Suppressor macrophage treated with lipopolysaccharide for 4 hours (primary cell): ENCODE measurements around the gene CD48.

Source experiments
- DNase-seq: peaks from one replicate; pipeline ENCODE4 v3.0.0-alpha.2; 2020

Gene CD48

DNA sequence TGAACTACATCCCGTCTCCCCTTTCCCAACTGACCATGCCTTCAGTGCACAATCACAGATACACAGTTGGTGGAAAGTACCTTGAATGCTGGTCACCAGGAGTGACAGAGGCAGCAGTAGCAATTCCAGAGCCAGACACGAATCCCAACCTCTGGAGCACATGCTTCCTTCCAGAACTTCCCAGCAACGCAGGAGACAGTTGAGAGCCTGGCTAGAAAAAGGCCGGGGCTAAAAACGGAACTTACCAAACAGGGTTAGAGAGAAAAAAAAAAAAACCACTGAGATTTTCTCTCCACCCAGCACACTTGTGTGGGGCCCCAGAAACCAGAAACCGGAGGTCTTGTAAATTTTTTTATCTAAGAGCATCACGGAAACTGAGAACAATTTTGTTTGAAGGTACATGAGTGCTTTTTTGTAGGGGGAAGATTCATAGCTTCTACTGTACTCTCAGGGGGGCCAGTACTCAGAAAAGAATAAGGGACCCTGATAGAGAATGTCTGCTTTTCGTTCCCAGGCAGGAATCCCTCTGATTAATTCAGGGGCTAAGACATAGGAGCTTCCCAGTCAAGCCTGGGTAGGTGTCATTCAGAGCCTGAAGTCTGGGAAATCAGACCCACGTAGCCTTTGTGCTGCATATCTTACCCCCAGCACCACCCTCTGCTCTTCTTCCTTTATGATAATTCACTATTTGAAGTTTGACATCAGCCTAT, at the start of gene CD48:
Gene CD48, minus strand, starts transcription at position 221 of the 710 bp plus-strand sequence. Its CDS starts 59 bp downstream, at position 162.
- DNase-seq: peak; percentile 92

GRCh38 chr1:160761046-160761445, 49.4 kb upstream of the CD48 start:
- peak; percentile 19 for DNase-seq

DNA sequence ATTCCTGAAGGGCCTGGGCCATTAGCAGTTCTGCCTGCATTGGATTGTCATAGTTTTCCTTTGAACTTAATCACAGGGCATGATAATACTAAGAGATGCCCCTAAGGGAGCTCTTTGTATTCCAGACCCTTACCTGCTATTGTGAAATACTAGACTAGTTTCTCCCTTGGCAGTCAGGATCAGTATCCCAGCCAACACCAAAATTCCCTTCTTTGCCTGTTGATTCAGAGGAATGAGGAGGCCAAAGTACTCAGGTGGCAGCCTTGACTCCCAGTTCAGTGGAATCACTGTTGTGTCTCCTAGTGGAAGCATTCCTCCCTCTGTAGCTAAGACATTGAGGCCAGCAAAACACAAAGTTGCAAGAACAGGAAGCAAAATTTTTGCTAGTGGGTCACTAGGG, 48.1 kb upstream of the CD48 start:
- no peak for DNase-seq

- peak; percentile 21 for DNase-seq
These were observed 46.9 kb upstream of the CD48 start for GRCh38 chr1:160758521-160758920.

DNA sequence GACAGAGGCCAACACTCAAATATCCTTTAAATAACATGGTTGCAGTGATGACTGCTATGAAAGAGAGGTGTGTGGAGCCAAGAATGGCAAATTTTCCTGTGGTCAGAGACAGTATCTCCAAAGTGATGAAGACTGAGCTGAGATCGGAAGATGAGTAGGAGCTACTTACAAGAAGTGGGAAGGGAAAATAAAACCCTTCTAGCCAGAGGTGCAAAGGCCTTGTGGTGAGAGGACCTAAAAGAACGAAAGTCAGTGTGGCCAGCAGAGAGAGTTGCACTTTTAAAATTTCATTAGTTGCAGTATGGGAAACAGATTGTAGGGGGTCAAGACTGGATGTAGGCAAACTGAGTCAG, 45.2 kb upstream of the CD48 start:
- peak; percentile 64 for DNase-seq

GRCh38 chr1:160755911-160756848, 44.6 kb upstream of the CD48 start:
- peak; percentile 69 for DNase-seq

GRCh38 chr1:160755461-160755860, 43.8 kb upstream of the CD48 start:
- peak; percentile 62 for DNase-seq

- peak; percentile 43 for DNase-seq
These were observed 42.0 kb upstream of the CD48 start for GRCh38 chr1:160753594-160753993.

GRCh38 chr1:160752924-160753323, 41.3 kb upstream of the CD48 start:
- peak; percentile 23 for DNase-seq

- DNase-seq: peak; percentile 19
These were observed 40.8 kb upstream of the CD48 start for GRCh38 chr1:160752406-160752805.

DNA sequence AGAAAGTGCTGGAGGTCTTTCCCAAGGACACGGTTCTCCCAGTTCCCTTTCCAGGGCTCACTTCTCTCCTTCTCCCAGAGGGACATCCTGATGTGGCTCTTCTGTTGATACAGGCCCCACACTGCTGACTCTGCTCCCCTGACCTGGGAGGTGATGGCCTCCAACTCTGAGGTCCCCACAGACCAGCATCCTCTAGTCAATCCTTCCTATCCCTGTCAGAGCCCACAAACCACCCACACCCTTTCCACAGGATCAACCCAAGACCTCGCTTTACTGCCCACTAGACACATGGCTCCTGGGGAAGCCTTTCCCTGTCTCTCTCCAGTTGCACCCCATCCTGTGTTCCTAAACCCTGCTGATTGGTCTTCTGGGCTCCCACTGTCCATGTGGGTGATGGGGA, 39.0 kb upstream of the CD48 start:
- peak; percentile 29 for DNase-seq

- DNase-seq: peak; percentile 72
These were observed 37.3 kb upstream of the CD48 start for GRCh38 chr1:160748878-160749269.

GRCh38 chr1:160748181-160748877, 36.7 kb upstream of the CD48 start:
- peak; percentile 52 for DNase-seq

DNA sequence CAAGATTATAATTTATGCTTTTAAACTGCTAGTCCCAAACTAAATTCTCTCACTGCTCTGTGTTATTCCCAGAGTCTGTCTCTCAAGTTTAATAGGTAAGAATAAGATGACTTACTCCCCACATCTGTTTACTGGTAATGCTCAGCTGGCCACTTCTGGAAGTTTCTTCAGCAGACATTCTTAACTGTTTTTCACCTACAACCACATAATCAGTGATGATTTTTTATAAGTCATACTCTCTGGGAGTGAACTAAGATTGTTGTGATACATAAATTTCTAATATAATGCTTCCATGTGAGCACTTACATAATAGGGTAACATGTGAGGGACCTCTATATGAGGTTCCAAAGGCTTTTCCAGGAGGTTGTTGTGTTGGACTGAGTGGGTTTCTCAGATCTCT, 36.1 kb upstream of the CD48 start:
- DNase-seq: no peak

GRCh38 chr1:160746836-160747500, 35.3 kb upstream of the CD48 start:
- DNase-seq: peak; percentile 41

GRCh38 chr1:160745551-160745950, 33.9 kb upstream of the CD48 start:
- DNase-seq: peak; percentile 41

GRCh38 chr1:160744852-160745520, 33.4 kb upstream of the CD48 start:
- peak; percentile 57 for DNase-seq

DNA sequence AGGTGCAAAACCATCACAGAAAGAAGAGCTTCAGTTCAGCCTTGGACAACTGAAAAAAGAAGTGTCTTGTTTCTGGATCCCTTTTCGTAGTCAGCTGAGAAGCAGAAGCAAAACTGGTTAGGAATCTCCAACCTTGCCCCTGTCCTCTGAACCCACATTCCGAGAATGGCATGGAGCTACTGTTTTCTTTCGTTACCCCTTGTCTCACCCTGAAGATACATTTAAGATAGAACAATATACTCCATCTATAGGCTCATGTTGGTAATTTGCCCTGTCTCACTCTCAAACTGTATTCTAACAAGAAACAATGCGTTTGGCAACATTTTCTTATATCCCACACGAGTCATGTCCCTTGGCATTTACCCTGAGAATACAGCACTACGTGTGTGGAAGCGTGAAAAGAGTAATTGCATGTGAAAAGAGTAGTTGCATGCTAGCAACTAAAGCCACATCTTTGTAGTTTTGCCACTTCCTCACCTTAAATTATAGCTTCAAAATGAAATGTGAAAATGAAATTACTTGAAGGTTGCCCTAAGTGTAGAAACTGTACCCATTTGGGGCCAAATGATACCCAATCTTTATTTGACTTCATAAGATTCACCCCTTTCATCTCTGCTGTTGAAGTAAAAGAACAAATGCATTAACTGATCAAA, 32.7 kb upstream of the CD48 start:
- peak; percentile 65 for DNase-seq

- DNase-seq: peak; percentile 65
These were observed 31.6 kb upstream of the CD48 start for GRCh38 chr1:160743266-160743665.

- peak; percentile 87 for DNase-seq
These were observed 31.0 kb upstream of the CD48 start for GRCh38 chr1:160742428-160743127.
